CD14-positive monocyte (primary cell): ENCODE measurements around the gene PLEKHO1. TPM values are rescaled to one million over a fixed set of nuclear protein-coding genes. Genes with fewer than 3 reads are reported as not detected.
"Not testable (repeated sequence)": the region's sequence is repeated elsewhere in the genome, so short reads cannot be mapped to it uniquely, and the experiment has no call there.

Source experiments
- DNase-seq, 3 donors: peaks; one replicate each; pipeline ENCODE4 v3.0.0-alpha.2; 2011 to 2022
- H2AFZ ChIP-seq: 2 replicates; pipeline ENCODE4 v1.6.0; 2012; ENCODE audit warnings: mild to moderate bottlenecking, low read depth, low read length, inconsistent platforms; ENCODE audit not compliant: insufficient read depth, poor library complexity, severe bottlenecking
- H3K27ac ChIP-seq, 2 donors: 1 replicate in 1 of 2; 2 replicates in 1 of 2; pipeline ENCODE4 v1.5.1; 2012 to 2013; ENCODE audit warnings: low read length in 2 of 2, control low read depth in 1 of 2, inconsistent platforms in 1 of 2, low read depth in 1 of 2, mild to moderate bottlenecking in 1 of 2
- H3K27me3 ChIP-seq, 2 donors: one replicate each; pipeline versions ENCODE4 v1.6.0 to v1.6.1; 2011 to 2013; ENCODE audit warnings: low read length in 2 of 2; ENCODE audit not compliant: control insufficient read depth in 2 of 2, insufficient read depth in 2 of 2
- H3K36me3 ChIP-seq, 2 donors: replicated peaks in 1 of 2; 1 replicate in 1 of 2; 2 replicates in 1 of 2; pipeline versions ENCODE4 v1.5.1 to v1.6.1; 2012 to 2013; ENCODE audit warnings: low read length in 2 of 2, control low read depth in 1 of 2, inconsistent platforms in 1 of 2, mild to moderate bottlenecking in 1 of 2; ENCODE audit not compliant: insufficient read depth in 2 of 2, control insufficient read depth in 1 of 2
- H3K4me1 ChIP-seq, 2 donors: 1 replicate in 1 of 2; 2 replicates in 1 of 2; pipeline versions ENCODE4 v1.5.1 to v1.6.1; 2012 to 2013; ENCODE audit warnings: low read length in 2 of 2, control low read depth in 1 of 2, inconsistent platforms in 1 of 2, mild to moderate bottlenecking in 1 of 2, moderate library complexity in 1 of 2; ENCODE audit not compliant: insufficient read depth in 2 of 2, control insufficient read depth in 1 of 2
- H3K4me2 ChIP-seq: replicated peaks from 2 replicates; pipeline ENCODE3; 2012; ENCODE audit warnings: low read length, moderate library complexity, mild to moderate bottlenecking; ENCODE audit not compliant: poor library complexity, severe bottlenecking; ENCODE audit errors: extremely low read depth
- H3K4me3 ChIP-seq, 3 experiments: fragments of 200-600 bp in 1 of 3; sonication (generic) in 1 of 3; replicated peaks in 1 of 3; 1 replicate in 2 of 3; 2 replicates in 1 of 3; pipeline ENCODE4 v1.5.1; 2011 to 2013; ENCODE audit warnings: low read length in 3 of 3, mild to moderate bottlenecking in 3 of 3, control low read depth in 2 of 3, low read depth in 2 of 3, inconsistent platforms in 1 of 3, moderate library complexity in 1 of 3
- H3K79me2 ChIP-seq: 2 replicates; pipeline ENCODE4 v1.6.0; 2012; ENCODE audit warnings: mild to moderate bottlenecking, control low read depth, inconsistent platforms, low read length, moderate library complexity; ENCODE audit not compliant: insufficient read depth
- H3K9ac ChIP-seq: 2 replicates; pipeline ENCODE4 v1.6.0; 2017; ENCODE audit warnings: low read length, mild to moderate bottlenecking; ENCODE audit not compliant: insufficient read depth, poor library complexity, severe bottlenecking
- H3K9me3 ChIP-seq, 2 donors: replicated peaks in 1 of 2; 1 replicate in 1 of 2; 2 replicates in 1 of 2; pipeline versions ENCODE4 v1.5.1 to v1.6.1; 2012 to 2013; ENCODE audit warnings: low read length in 2 of 2, control low read depth in 1 of 2; ENCODE audit not compliant: control insufficient read depth in 1 of 2, insufficient read depth in 1 of 2
- H4K20me1 ChIP-seq: 2 replicates; pipeline ENCODE4 v1.6.0; 2012; ENCODE audit warnings: mild to moderate bottlenecking, low read length, control low read depth, moderate library complexity; ENCODE audit not compliant: insufficient read depth
- H3K27ac Mint-ChIP-seq, 7 donors: one replicate each; pipeline ENCODE4 v1.8.0; 2020; ENCODE audit warnings: mild to moderate bottlenecking in 7 of 7, mixed read lengths in 7 of 7, moderate library complexity in 6 of 7, inconsistent platforms in 2 of 7
- H3K27me3 Mint-ChIP-seq, 3 donors: one replicate each; pipeline ENCODE4 v1.8.0; 2021 to 2022; ENCODE audit warnings: low read depth in 3 of 3, mild to moderate bottlenecking in 3 of 3, mixed read lengths in 3 of 3, moderate library complexity in 3 of 3, inconsistent platforms in 1 of 3
- H3K36me3 Mint-ChIP-seq, 2 donors: one replicate each; pipeline ENCODE4 v1.8.0; 2020; ENCODE audit warnings: mixed read lengths in 2 of 2, inconsistent platforms in 1 of 2, mild to moderate bottlenecking in 1 of 2
- H3K4me1 Mint-ChIP-seq: one replicate; pipeline ENCODE4 v1.8.0; 2020; ENCODE audit warnings: mild to moderate bottlenecking, mixed read lengths
- H3K4me3 Mint-ChIP-seq, 2 donors: one replicate each; pipeline ENCODE4 v1.8.0; 2020; ENCODE audit warnings: mild to moderate bottlenecking in 2 of 2, mixed read lengths in 2 of 2, moderate library complexity in 1 of 2
- H3K9me3 Mint-ChIP-seq, 7 donors: one replicate each; pipeline ENCODE4 v1.8.0; 2020 to 2022; ENCODE audit warnings: mixed read lengths in 7 of 7, mild to moderate bottlenecking in 6 of 7, moderate library complexity in 6 of 7, inconsistent platforms in 2 of 7
- CTCF ChIP-seq: fragments of 200-600 bp; IDR thresholded peaks from one replicate; pipeline ENCODE4 v1.8.0; 2022; ENCODE audit warnings: antibody characterized with exemption, mild to moderate bottlenecking
- WGBS: methylation state at CpG from one replicate; pipeline ENCODE4 v1.1.5; 2013; ENCODE audit warnings: missing lambda C conversion rate; ENCODE audit not compliant: insufficient coverage; 5-methylcytosine and 5-hydroxymethylcytosine counted together
- intact Hi-C, 2 donors: fragments of 100-400 bp; cut with micrococcal nuclease; formaldehyde crosslinking; loops; one replicate each; pipeline versions ENCODE4 v1.15.0 to v1.15.1; 2023
- polyA plus RNA-seq, 3 donors: library from polyadenylated mRNA; depleted of rRNA in 1 of 3; unstranded in 2 of 3; stranded (reverse) in 1 of 3; fragments of 300-500 nt in 2 of 3; fragments of >200 nt in 1 of 3; fragmentation: Illumina TruSeq in 2 of 3; gene quantifications; 1 replicate in 2 of 3; 2 replicates in 1 of 3; pipeline ENCODE4 v1.2.3, GENCODE V29; 2012 to 2021

Gene PLEKHO1
- polyA plus RNA-seq, 3 donors: 87.2 to 170 (median 110) TPM

- H3K27me3 Mint-ChIP-seq: peaks cover 6 to 11% (median 8%) of the 10 kb centered on the region in 3 donors
- H3K4me3 Mint-ChIP-seq: no peak overlapping the region
- no peak overlapping the region for H3K9ac ChIP-seq
- no peaks in the 10 kb centered on the region for H3K9me3 ChIP-seq
- intact Hi-C loops: no loop called here
- DNase-seq: no peak
- H3K27ac Mint-ChIP-seq: no peak overlapping the region
- H3K36me3 ChIP-seq: no peaks in the 10 kb centered on the region
- no peak overlapping the region for H2AFZ ChIP-seq
- H3K27ac ChIP-seq: no peak overlapping the region
- H3K79me2 ChIP-seq: no peaks in the 10 kb centered on the region
- no peak overlapping the region for H3K4me2 ChIP-seq
- 92% methylated on average over 1 of the region's 1 CpG for WGBS
- no peaks in the 10 kb centered on the region for H4K20me1 ChIP-seq
- TF ChIP-seq CTCF: no peak
- no peaks in the 10 kb centered on the region for H3K4me1 Mint-ChIP-seq
- H3K9me3 Mint-ChIP-seq: peaks cover 0 to 3% (median 0%) of the 10 kb centered on the region in 7 donors
- H3K4me3 ChIP-seq: no peak overlapping the region
- H3K36me3 Mint-ChIP-seq: peaks cover 0 to 4% of the 10 kb centered on the region in 2 donors
- no peaks in the 10 kb centered on the region for H3K27me3 ChIP-seq
- no peaks in the 10 kb centered on the region for H3K4me1 ChIP-seq
Observed at GRCh38 chr1:150196417-150196816, 46.7 kb downstream of the PLEKHO1 start.

DNA sequence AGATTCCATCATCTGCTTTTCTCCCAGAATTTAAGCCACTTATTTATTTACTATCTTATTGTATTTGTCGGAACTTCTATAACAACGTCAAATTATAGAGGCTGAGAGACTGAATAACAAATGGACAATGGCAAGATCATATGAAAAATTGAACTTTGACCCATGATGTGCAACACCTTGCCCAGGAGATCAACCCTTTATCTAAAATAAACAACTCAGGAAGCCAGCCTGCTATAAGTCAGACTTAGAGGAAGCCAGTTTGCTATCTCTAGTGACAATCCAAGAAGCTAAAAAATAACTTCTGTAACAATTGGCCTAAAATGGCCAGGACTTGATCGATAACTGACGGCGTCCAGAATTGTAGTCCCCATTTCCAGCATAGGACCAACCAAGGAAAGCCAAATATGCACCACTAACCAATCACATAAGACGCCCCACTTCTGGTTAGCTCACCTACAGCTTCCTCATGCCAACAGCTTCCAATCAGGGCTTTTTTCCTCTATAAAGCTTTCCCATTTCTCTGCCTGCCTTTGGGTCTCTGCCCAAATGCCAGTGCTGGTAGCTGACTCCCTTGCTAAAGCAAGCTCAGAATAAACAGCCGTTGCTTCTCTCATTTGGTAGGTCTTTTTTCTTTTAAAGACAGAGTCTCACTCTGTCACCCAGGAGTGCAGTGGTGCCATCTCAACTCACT, 57.7 kb downstream of the PLEKHO1 start:
- 98% methylated on average over 5 of the region's 7 CpGs for WGBS
- Mint-ChIP-seq H3K27me3 (peaks cover 0 to 3% (median 2%) of the 10 kb centered on the region in 3 donors), H3K4me1 (no peaks in the 10 kb centered on the region), H3K4me3 (no peak overlapping the region), H3K9me3 (peaks cover 0 to 2% (median 0%) of the 10 kb centered on the region in 7 donors), H3K27ac (no peak overlapping the region), H3K36me3 (no peaks in the 10 kb centered on the region)
- Histone ChIP-seq H3K9me3 (no peaks in the 10 kb centered on the region), H3K4me2 (no peak overlapping the region), H3K4me1 (no peaks in the 10 kb centered on the region), H3K27ac (no peak overlapping the region), H3K4me3 (no peak overlapping the region), H4K20me1 (no peaks in the 10 kb centered on the region), H3K27me3 (no peaks in the 10 kb centered on the region), H2AFZ (no peak overlapping the region), H3K79me2 (no peaks in the 10 kb centered on the region), H3K36me3 (no peaks in the 10 kb centered on the region), H3K9ac (no peak overlapping the region)
- no peak for DNase-seq
- intact Hi-C loops: no loop called here
- no peak for TF ChIP-seq CTCF

DNA sequence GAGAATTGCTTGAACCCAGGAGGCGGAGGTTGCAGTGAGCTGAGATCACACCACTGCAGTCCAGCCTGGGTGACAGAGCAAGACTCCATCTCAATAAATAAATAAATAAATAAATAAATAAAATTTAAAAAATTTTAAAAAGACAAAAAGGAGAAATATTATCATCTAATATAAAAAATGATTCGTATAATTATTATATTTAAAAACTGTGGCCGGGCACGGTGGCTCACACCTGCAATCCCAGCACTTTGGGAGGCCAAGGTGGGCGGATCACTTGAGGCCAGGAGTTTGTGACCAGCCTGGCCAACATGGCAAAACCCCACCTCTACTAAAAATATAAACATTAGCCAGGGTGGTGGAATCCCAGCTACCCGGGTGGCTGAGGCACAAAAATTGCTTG, 58.7 kb downstream of the PLEKHO1 start:
- H3K4me2 ChIP-seq, DNase-seq, H3K9me3 Mint-ChIP-seq, H3K4me3 ChIP-seq, H3K4me1 Mint-ChIP-seq, H3K4me3 Mint-ChIP-seq, H3K27me3 ChIP-seq, H3K27me3 Mint-ChIP-seq, H3K36me3 ChIP-seq, H3K9ac ChIP-seq, H3K27ac Mint-ChIP-seq, H3K4me1 ChIP-seq, H4K20me1 ChIP-seq, H3K36me3 Mint-ChIP-seq, H3K79me2 ChIP-seq, H3K27ac ChIP-seq, H2AFZ ChIP-seq, H3K9me3 ChIP-seq, intact Hi-C loops: not testable (repeated sequence)
- WGBS: no CpG with 5 or more reads among the region's 6 CpGs
